ENCODE results near the gene PPP1R17.

DNA sequence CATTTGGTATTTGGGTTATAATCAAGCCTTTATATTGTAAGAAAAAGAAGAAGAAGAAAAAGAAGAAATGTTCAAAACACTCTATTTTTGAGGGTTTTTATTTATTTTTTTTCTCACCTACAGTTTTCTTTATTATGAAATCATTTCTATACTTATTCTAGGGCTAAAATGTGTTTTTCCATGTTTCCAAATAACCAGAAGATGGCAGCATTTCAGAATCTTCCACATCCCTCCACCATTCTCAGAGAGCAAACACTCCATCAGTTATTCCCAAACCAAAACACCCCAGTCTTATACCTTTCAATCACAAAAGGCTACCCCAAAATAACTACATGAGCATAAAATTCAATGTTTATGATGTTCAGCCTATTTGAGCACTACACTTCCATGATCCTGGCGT lies 38.7 kb upstream of the PPP1R17 start:
- TF ChIP-seq, protein P1, sequence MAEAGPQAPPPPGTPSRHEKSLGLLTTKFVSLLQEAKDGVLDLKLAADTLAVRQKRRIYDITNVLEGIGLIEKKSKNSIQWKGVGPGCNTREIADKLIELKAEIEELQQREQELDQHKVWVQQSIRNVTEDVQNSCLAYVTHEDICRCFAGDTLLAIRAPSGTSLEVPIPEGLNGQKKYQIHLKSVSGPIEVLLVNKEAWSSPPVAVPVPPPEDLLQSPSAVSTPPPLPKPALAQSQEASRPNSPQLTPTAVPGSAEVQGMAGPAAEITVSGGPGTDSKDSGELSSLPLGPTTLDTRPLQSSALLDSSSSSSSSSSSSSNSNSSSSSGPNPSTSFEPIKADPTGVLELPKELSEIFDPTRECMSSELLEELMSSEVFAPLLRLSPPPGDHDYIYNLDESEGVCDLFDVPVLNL (CRISPR knock-in tag; IDR thresholded peaks at IDR 0.05; ENCODE audit: borderline replicate concordance, low read depth) = no peak
- TF ChIP-seq CBFB (CRISPR knock-in tag; IDR thresholded peaks at IDR 0.05; ENCODE audit: low read depth) (no peak), CREB1 (CRISPR knock-in tag; IDR thresholded peaks at IDR 0.05) (no peak), GABPB1 (CRISPR knock-in tag; IDR thresholded peaks at IDR 0.05) (no peak), NFYB (CRISPR knock-in tag; conservative IDR thresholded peaks at IDR 0.05; ENCODE audit: low read depth) (no peak)
- TF ChIP-seq, protein P2, sequence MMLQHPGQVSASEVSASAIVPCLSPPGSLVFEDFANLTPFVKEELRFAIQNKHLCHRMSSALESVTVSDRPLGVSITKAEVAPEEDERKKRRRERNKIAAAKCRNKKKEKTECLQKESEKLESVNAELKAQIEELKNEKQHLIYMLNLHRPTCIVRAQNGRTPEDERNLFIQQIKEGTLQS (CRISPR knock-in tag; conservative IDR thresholded peaks at IDR 0.05) = no peak
- TF ChIP-seq, protein P3, sequence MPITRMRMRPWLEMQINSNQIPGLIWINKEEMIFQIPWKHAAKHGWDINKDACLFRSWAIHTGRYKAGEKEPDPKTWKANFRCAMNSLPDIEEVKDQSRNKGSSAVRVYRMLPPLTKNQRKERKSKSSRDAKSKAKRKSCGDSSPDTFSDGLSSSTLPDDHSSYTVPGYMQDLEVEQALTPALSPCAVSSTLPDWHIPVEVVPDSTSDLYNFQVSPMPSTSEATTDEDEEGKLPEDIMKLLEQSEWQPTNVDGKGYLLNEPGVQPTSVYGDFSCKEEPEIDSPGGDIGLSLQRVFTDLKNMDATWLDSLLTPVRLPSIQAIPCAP (CRISPR knock-in tag; IDR thresholded peaks at IDR 0.05) = no peak
- TF ChIP-seq, protein P4, sequence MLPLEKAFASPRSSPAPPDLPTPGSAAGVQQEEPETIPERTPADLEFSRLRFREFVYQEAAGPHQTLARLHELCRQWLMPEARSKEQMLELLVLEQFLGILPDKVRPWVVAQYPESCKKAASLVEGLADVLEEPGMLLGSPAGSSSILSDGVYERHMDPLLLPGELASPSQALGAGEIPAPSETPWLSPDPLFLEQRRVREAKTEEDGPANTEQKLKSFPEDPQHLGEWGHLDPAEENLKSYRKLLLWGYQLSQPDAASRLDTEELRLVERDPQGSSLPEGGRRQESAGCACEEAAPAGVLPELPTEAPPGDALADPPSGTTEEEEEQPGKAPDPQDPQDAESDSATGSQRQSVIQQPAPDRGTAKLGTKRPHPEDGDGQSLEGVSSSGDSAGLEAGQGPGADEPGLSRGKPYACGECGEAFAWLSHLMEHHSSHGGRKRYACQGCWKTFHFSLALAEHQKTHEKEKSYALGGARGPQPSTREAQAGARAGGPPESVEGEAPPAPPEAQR (CRISPR knock-in tag; IDR thresholded peaks at IDR 0.05) = no peak
- TF ChIP-seq, protein P5, sequence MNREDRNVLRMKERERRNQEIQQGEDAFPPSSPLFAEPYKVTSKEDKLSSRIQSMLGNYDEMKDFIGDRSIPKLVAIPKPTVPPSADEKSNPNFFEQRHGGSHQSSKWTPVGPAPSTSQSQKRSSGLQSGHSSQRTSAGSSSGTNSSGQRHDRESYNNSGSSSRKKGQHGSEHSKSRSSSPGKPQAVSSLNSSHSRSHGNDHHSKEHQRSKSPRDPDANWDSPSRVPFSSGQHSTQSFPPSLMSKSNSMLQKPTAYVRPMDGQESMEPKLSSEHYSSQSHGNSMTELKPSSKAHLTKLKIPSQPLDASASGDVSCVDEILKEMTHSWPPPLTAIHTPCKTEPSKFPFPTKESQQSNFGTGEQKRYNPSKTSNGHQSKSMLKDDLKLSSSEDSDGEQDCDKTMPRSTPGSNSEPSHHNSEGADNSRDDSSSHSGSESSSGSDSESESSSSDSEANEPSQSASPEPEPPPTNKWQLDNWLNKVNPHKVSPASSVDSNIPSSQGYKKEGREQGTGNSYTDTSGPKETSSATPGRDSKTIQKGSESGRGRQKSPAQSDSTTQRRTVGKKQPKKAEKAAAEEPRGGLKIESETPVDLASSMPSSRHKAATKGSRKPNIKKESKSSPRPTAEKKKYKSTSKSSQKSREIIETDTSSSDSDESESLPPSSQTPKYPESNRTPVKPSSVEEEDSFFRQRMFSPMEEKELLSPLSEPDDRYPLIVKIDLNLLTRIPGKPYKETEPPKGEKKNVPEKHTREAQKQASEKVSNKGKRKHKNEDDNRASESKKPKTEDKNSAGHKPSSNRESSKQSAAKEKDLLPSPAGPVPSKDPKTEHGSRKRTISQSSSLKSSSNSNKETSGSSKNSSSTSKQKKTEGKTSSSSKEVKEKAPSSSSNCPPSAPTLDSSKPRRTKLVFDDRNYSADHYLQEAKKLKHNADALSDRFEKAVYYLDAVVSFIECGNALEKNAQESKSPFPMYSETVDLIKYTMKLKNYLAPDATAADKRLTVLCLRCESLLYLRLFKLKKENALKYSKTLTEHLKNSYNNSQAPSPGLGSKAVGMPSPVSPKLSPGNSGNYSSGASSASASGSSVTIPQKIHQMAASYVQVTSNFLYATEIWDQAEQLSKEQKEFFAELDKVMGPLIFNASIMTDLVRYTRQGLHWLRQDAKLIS (CRISPR knock-in tag; IDR thresholded peaks at IDR 0.05; ENCODE audit: borderline replicate concordance) = no peak

Data from WTC11 (cell line).